Stimulated activated CD8-positive, alpha-beta memory T cell treated with anti-CD3 and anti-CD28 coated beads, Interleukin-4, amount 100 ng/mL, for 24 hours (primary cell): ENCODE results near the gene SPIN2B.

ENCODE experiments used
- DNase-seq: peaks from one replicate; pipeline ENCODE4 v3.0.0-alpha.2; 2020; ENCODE audit warnings: low read depth

SPIN2B gene

DNA sequence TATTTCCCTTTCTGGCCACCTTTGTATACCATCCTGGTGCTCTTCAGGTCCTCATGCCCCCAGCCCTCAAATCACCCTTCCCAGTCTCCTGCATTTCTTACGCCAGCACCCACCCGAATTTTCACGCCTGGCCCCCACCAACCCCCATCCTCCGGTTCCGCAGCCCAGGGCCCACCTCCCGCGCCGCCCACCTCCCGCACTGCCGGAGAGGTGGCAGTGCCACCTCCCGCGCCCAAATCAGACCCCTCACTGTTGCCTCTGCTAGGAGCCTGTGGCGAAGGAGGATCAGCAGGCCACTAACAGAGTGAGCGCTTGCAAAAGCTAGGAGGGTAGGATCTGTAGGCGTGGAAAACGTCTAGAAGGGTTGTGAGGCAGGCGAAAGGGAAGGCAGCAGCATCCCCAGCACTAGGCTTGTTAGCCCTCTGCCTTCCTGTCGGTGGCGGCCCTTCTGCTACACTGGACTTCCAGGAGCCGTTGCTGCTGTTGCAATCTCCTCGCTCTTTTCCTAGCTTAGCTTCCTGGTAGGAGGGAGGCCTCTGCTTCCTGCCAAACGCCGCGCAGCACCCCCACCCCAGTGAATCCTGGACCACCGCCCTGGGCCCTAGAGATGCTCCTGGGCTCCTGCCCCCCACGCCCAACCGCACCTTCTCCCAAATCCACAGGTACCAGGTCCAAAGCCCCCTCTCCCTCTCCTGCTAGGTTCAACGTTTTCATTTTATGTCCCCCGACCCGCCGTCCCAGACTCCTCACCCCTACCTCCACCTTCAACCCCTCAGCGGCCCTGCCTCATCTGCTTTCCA, 51.0 kb downstream of the SPIN2B start:
- no peak for DNase-seq
